HG03520 (cell line): Measurements from ENCODE around the gene SSNA1.

Experiments
- ATAC-seq: cut with Tn5 transposase; IDR thresholded peaks from one replicate; pipeline ENCODE4 v1.9.1; 2021; ENCODE audit warnings: mild to moderate bottlenecking, moderate library complexity; ENCODE audit not compliant: unreplicated experiment

The SSNA1 gene

DNA sequence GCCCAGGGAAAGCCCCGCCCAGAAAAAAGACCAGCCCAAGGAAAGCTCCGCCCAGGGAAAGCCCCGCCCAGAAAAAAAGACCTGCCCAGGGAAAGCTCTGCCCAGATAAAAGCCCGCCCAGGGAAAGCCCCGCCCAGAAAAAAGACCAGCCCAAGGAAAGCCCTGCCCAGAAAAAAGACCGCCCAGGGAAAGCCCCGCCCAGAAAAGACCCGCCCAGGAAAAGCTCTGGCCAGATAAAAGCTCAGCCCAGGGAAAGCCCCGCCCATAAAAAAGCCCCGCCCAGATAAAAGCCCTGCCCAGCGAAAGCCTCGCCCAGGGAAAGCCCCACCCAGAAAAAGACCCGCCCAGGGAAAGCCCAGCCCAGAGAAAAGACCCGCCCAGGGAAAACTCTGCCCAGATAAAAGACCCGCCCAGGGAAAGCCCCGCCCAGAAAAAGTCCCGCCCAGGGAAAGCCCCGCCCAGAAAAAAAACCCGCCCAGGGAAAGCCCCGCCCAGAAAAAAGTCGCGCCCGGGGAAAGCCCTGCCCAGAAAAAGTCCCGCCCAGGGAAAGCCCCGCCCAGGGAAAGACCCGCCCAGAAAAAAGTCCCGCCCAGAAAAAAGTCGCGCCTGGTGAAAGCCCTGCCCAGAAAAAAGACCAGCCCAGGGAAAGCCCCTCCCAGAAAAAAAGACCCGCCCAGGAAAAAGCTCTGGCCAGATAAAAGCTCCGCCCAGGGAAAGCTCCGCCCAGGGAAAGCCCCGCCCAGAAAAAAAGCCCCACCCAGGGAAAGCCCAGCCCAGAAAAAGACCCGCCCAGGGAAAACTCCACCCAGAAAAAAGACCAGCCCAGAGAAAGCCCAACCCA is 37.6 kb upstream of the SSNA1 start:
- peak; percentile 43 for ATAC-seq

DNA sequence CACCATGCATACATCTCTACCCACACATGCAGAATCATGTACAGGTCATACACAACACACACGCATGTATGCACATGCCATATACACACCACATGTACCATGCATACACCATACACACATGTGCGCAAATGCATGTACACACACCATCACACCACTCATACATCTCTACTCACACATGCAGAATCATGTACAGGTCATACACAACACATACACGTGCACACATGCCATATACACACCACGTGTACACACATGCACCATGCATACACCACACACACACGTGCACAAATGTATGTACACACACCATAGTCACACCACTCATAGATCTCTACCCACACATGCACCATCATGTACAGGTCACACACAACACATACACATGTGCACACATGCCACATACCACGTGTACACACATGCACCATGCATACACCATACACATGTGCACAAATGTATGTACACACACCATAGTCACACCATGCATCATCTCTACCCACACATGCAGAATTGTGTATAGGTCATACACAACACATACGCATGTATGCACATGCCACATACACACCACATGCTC is 35.6 kb upstream of the SSNA1 start:
- no peak for ATAC-seq

- no peak for ATAC-seq
These were observed 31.7 kb upstream of the SSNA1 start for GRCh38 chr9:137156567-137157375.

DNA sequence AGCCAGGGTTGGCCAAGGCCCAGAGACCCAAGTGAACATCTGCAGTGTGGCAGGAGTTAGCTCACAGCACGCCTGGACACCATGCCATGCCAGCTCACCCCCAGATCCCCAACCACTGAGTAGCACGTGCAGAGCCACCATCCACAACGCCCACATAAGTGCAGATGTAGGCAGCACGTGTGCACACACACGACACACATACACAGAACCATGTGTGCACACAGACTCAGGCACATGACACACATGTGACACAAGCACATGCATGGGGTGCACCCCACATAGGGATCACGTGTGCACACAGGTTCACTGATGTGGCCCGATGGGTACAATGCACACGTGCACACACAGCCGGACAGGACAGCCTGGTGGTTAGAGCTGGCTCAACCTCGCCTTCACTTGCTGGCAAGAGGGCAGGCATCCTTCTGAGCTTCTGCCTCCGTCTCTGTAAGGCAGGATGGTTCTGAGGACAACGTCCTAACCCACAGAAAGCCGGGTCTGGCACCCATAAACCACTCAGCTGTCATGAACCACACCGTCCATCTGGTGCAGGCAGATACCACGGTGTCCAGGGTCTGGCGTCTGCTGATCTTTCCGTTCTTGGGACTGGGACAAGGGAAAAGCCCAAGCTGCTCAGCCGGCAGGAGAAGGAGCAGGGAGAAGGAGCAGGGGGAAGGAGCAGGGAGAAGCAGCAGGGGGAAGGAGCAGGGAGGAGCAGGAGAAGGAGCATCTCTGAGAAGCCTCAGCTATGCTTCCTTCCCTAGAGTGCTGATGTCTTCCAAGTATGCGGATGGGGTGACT is 30.7 kb upstream of the SSNA1 start:
- no peak for ATAC-seq

- no peak for ATAC-seq
These were observed 29.9 kb upstream of the SSNA1 start for GRCh38 chr9:137158625-137159024.

DNA sequence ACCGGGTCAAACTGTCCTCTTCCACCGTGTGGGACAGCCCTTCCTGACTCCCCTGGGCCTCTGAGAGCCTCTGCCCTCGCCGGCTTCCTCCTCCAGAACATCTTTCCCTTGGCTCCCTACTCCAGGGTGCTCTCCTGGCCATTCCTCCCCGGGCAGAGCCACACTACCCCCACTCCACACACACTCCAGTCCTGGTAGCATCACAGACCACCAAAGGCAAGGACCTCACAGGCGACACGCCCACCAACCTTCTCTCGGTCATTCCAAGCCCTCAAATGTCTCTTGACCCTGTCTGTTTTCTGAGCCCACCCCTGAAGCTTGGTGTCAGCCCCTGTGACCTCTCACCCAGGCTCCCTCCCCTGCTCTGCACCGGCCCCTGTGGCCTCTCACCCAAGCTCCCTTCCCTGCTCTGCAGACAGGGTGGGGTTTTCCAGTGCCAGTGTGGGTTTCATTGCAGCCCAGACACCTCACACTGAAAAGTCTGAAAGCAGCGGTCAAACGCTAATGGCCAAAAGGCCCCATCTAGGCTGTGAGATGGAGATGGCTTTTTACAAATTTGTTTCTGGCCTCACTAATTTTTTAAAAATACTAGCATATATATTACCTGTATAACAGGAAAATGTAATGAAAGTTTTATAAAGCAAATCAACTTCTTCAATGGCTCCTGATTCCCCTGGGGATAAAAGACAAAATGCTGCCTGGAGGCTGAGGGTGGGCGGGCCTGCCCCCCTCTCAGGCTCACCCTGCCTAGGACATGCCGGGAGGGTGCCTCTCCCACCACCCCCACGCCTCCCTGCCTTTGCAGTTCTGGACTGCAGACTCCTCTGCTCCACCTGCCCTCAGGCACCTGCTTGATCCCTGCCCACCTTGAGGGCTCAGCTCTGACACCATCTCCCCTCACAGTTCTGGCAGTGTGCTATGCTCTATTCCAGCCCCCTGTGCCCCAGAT is 29.1 kb upstream of the SSNA1 start:
- no peak for ATAC-seq

DNA sequence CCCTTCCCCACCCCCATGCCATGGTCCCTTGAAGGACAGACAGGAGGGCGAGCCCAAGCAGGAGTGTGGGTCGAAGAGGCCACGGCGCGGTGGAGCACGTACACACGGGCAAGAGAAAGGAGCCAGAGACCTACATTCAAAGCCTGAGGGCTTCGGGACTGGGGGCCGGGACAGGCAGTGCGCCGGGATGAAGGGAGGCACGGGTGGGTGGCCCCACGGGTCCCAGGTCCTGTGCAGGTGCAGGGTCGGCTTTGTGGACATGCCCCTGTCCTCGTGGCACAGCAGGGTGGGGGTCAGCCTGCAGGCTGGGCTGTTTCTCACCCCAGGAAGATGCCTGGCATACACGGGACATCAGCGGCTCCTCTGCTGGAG is 28.4 kb upstream of the SSNA1 start:
- no peak for ATAC-seq

GRCh38 chr9:137160716-137161557 is 27.5 kb upstream of the SSNA1 start:
- ATAC-seq, result no peak

DNA sequence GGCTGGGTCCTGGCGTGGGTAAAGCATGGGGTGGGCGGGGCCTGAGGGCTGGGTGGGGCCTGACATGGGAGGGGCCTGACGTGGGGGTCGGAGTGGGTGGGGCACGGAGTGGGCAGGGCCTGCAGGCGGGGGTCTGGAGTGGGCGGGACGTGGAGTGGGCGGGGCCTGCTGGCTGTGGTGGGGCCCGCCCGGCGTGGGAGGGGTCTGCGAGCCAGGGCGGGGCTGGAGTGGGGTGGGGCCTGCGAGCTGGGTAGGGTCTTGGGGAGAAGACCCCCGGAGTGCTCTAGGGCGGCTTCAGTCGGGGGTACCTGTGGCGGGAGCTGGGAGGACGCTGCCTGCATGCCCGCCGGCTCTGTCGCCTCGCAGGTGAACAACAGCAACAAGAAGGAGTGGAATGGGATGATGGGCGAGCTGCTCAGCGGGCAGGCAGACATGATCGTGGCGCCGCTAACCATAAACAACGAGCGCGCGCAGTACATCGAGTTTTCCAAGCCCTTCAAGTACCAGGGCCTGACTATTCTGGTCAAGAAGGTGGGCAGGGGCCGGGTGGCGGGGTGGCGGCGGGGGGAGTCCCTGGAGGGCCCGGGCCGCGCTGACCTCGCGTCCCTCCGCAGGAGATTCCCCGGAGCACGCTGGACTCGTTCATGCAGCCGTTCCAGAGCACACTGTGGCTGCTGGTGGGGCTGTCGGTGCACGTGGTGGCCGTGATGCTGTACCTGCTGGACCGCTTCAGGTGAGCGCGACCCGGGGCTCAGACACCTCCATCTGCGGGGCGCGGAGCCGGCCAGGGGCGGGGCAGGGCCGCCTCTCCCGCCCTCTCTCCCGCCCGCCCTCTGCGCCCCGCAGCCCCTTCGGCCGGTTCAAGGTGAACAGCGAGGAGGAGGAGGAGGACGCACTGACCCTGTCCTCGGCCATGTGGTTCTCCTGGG is 26.7 kb upstream of the SSNA1 start:
- no peak for ATAC-seq

GRCh38 chr9:137162505-137163364 is 25.7 kb upstream of the SSNA1 start:
- no peak for ATAC-seq

GRCh38 chr9:137163365-137163715 is 25.1 kb upstream of the SSNA1 start:
- ATAC-seq, result no peak

GRCh38 chr9:137163805-137164204 is 24.7 kb upstream of the SSNA1 start:
- no peak for ATAC-seq

DNA sequence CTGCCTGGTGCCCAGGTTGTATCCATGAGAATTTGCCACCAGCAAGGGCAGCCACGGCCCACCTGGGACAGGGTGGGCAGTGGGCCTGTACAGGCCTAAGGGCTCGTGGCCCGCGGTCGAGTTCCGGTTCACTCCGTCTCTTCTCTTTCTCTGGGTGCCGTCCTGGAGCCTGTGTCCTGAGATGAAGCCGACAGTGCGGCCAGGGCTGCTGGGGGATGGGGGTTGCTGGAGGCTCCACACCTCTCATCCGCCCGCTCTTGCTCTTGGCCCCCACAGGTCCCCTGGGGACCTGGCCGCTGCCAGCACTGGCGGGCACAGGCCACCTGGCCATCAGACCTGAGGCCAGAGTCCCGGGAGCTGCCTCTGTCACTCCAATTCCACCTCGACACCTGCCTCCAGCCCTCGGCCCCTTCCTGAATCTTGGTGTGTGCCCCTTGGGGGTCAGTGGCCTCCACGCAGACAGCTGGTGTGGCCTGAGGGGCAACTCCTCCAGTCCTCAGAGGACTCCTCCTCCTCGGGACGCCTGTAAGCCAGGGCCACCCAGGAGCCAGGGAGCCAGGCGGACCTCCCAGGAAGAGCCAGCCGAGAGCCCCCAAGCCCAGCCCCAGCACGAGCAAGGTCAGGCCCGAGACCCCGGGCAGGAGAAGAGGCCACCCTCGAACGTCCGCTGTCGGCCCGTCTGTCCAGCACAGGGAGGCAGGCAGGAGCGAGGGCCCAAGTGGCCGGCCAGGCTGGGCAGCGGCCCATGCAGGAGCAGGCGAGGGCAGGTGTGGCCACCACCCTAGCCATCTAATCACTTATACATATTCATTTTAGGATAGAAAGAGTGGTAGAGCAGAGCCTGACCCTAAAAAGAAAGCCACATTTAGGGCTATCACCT is 23.9 kb upstream of the SSNA1 start:
- ATAC-seq, result no peak

DNA sequence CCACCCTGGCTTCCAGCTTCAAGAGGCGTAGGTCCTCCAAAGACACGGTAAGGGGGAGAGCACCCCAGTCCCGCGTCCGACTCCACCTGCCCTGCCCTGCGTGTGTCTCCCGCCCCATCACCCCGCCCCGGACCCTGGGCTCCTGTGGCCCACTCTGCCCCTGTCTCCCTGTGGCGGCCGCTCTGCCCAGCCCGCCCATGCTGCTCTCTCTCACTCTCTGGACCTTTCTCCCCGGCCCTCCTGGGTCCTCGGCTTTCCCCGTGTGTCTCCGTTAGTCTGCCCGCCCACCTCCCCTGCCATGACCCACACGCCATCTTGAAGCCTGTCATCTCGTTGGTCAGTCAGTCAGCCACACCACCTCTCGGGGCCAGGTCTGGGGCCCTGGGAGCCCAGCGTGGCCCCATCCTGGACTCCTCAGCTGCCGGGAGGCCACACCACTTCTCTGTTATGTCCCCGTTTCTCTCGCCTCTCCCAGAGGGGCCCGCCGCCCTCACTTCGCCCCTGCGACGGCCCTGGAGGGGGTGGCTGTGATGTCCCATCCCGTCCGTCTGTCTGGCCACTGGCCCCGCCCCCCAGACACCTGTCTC is 23.1 kb upstream of the SSNA1 start:
- no peak for ATAC-seq

DNA sequence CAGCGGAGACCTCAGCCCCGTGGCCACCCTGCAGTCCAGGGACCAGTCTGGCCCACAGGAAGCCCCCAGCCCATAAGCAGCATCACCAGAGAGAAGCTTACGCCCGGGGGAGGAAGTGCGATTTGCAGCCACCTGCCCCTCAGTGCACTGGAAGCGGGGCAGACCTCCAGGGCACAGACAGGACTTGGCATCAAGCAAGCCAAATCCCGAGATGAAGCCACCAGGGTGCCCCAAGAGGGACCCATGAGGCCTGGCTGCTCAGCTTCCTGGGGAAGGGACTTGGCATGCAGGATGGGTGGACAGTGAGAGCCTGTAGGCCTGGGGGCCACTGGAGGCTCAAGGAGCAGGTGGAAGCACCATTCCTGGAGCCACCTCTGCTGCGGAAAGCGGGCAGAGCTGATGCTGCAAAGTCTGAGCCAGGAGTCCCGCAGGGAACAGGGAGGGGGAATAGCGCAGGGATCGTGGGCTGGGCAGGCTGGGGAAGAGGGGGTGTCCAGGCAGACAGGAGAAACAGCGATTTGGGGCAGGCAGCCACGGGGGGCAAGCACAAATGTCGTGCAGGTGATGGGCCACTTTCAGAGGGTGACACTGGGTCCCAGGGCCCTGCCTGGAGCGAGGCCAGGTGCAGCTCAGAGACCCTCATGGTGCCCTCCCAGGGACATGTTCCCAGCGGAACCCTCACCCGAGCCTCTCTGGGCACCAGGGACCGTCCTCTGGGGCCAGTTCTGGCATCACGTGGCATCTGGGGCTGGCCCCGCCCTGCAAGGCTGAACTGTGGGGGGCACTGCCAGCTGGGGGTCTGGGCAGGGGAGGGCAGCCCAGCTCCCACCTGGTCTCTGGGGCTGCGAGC is 21.9 kb upstream of the SSNA1 start:
- no peak for ATAC-seq
